Activated T-cell treated with anti-CD3 and anti-CD28 coated beads, Interleukin-2, amount 50 U/mL, for 24 hours (primary cell): ENCODE data around the gene CIDEB.

Experiments
- DNase-seq: peaks from one replicate; pipeline ENCODE4 v3.0.0-alpha.2; 2020
- H3K27ac Mint-ChIP-seq: 2 replicates; pipeline ENCODE4 v1.8.0; 2020; ENCODE audit warnings: mild to moderate bottlenecking, mixed read lengths
- H3K27me3 Mint-ChIP-seq: 2 replicates; pipeline ENCODE4 v1.8.0; 2020; ENCODE audit warnings: mixed read lengths
- H3K36me3 Mint-ChIP-seq: 2 replicates; pipeline ENCODE4 v1.8.0; 2020; ENCODE audit warnings: low read depth, mixed read lengths
- H3K4me1 Mint-ChIP-seq: 2 replicates; pipeline ENCODE4 v1.8.0; 2020; ENCODE audit warnings: low read depth, mixed read lengths
- H3K4me3 Mint-ChIP-seq: 2 replicates; pipeline ENCODE4 v1.8.0; 2020; ENCODE audit warnings: mild to moderate bottlenecking, moderate library complexity, mixed read lengths
- H3K9me3 Mint-ChIP-seq: 2 replicates; pipeline ENCODE4 v1.8.0; 2020; ENCODE audit warnings: mixed read lengths

The CIDEB gene

GRCh38 chr14:24325041-24325530 lies 17.3 kb upstream of the CIDEB start:
- Mint-ChIP-seq H3K36me3 (no peaks in the 10 kb centered on the region), H3K27me3 (no peaks in the 10 kb centered on the region), H3K4me3 (no peak overlapping the region), H3K4me1 (peaks cover 15% of the 10 kb centered on the region), H3K27ac (no peak overlapping the region), H3K9me3 (no peaks in the 10 kb centered on the region)
- DNase-seq, result no peak

- peaks cover 4% of the 10 kb centered on the region for H3K4me1 Mint-ChIP-seq
- DNase-seq, result no peak
- H3K27me3 Mint-ChIP-seq, result no peaks in the 10 kb centered on the region
- no peak overlapping the region for H3K4me3 Mint-ChIP-seq
- no peak overlapping the region for H3K27ac Mint-ChIP-seq
- H3K9me3 Mint-ChIP-seq, result no peaks in the 10 kb centered on the region
- H3K36me3 Mint-ChIP-seq, result no peaks in the 10 kb centered on the region
Observed at GRCh38 chr14:24324024-24324423, 16.2 kb upstream of the CIDEB start.

DNA sequence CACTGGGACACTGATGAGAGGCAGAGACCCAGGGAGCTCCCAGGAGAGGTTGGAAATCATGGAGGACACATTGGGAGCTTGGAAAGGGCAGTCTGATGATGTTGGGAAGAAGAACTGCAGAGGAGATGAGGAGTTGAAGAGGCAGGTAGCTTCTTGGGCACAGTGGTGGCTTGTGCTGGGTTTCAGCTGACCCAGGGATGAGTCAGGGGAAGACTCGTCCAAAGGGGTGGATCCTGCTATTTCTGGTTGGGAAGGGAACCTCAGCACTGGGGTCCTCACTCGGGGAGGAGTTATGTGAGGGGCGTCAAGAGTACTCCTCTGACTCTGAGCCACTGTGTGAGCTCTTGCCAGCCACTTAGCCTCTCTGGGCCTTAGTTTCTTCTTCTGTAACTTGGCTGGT lies 15.6 kb upstream of the CIDEB start:
- no peak overlapping the region for H3K27ac Mint-ChIP-seq
- H3K36me3 Mint-ChIP-seq, result no peaks in the 10 kb centered on the region
- H3K9me3 Mint-ChIP-seq, result no peaks in the 10 kb centered on the region
- H3K4me1 Mint-ChIP-seq, result peaks cover 4% of the 10 kb centered on the region
- no peak overlapping the region for H3K4me3 Mint-ChIP-seq
- H3K27me3 Mint-ChIP-seq, result no peaks in the 10 kb centered on the region
- DNase-seq, result no peak

- no peaks in the 10 kb centered on the region for H3K27me3 Mint-ChIP-seq
- no peak for DNase-seq
- H3K4me1 Mint-ChIP-seq, result peaks cover 8% of the 10 kb centered on the region
- no peaks in the 10 kb centered on the region for H3K9me3 Mint-ChIP-seq
- no peak overlapping the region for H3K4me3 Mint-ChIP-seq
- no peak overlapping the region for H3K27ac Mint-ChIP-seq
- H3K36me3 Mint-ChIP-seq, result no peaks in the 10 kb centered on the region
Observed at GRCh38 chr14:24322672-24323071, 14.9 kb upstream of the CIDEB start.

DNA sequence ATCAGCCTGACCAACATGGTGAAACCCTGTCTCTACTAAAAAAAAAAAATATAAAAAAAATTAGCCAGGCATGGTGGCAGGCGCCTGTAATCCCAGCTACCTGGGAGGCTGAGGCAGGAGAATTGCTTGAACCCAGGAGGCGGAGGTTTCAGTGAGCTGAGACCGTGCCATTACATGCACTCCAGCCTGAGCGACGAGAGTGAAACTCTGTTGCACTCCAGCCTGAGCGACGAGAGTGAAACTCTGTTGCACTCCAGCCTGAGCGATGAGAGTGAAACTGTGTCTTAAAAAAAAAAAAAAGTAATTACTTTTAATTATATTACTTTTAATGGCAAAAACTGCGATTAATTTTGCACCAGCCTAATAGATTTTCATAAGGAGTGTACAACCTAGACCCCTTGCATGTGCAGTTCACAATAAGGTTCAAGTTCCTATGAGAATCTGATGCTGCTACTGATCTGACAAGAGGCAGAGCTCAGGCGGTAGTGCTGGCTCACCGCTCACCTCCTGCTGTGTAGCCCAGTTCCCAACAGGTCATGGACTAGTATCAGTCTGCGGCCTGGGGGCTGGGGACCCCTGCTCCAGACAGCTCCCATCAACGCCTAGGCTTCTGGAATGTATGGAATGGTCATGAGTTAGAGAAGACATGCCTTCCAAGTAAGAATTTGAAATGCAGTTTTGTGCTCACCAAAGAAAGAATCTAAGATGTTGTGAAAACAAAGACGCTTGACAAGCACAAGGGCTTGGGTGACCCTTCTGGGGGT lies 13.6 kb upstream of the CIDEB start:
- Mint-ChIP-seq H3K27me3 (no peaks in the 10 kb centered on the region), H3K4me3 (no peak overlapping the region), H3K27ac (no peak overlapping the region), H3K9me3 (no peaks in the 10 kb centered on the region), H3K36me3 (peaks cover 4% of the 10 kb centered on the region), H3K4me1 (peaks cover 16% of the 10 kb centered on the region)
- no peak for DNase-seq

DNA sequence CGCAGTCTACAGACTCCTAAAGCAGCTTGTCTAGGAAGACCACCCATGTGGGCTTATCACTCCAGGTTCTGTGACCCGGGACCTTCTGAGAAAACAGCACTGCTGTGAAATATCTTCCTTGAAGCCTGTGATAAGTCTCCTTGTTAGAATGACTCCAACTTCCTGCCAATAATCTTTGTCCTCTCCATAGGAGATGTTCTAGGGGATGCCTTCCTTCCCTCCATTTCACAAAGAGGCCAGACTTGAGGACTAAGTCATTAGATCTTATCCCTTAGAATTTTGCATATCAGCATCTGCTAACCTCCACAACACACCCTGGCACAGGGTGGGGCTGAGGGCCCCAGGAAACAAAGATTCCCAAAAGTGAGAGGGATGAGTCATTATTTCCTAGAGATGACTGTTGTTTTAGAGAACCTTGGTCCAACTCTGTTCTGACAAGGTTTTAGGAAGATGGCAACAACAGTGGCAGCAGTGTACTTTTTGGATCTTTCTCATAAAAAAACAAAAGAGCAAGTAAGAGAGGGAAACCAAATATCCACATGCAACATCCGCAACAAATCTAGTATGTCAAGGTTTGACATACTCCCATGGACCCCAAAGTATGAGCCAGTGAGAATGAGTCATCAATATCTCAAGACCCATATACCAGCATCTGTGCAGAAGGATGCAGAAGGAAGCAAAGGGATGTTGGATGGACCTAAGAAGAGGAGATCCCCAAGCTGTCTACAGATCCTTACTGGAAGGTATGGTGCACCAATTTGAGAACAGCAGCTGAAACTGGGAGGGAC lies 9.6 kb upstream of the CIDEB start:
- DNase-seq, result no peak
- no peaks in the 10 kb centered on the region for H3K9me3 Mint-ChIP-seq
- H3K27me3 Mint-ChIP-seq, result no peaks in the 10 kb centered on the region
- H3K36me3 Mint-ChIP-seq, result peaks cover 28% of the 10 kb centered on the region
- peaks cover 45% of the 10 kb centered on the region for H3K4me1 Mint-ChIP-seq
- no peak overlapping the region for H3K4me3 Mint-ChIP-seq
- H3K27ac Mint-ChIP-seq, result peak overlapping the region; percentile 69

DNA sequence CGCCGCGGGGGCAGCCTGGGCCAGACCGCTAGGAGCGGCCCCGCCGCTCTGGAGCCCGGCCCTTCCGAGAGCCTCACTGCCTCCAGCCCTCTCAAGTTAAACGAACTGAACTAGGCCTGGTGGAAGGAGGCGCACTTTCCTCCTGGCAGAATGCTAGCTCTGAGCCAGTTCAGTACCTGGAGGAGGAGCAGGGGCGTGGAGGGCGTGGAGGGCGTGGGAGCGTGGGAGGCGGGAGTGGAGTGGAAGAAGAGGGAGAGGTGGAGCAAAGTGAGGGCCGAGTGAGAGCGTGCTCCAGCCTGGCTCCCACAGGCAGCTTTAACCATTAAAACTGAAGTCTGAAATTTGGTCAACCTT lies 8.8 kb upstream of the CIDEB start:
- no peak overlapping the region for H3K27ac Mint-ChIP-seq
- no peak for DNase-seq
- H3K9me3 Mint-ChIP-seq, result no peaks in the 10 kb centered on the region
- peaks cover 52% of the 10 kb centered on the region for H3K4me1 Mint-ChIP-seq
- no peaks in the 10 kb centered on the region for H3K27me3 Mint-ChIP-seq
- peaks cover 35% of the 10 kb centered on the region for H3K36me3 Mint-ChIP-seq
- no peak overlapping the region for H3K4me3 Mint-ChIP-seq

GRCh38 chr14:24315807-24316596 lies 8.2 kb upstream of the CIDEB start:
- no peaks in the 10 kb centered on the region for H3K9me3 Mint-ChIP-seq
- peaks cover 56% of the 10 kb centered on the region for H3K4me1 Mint-ChIP-seq
- peaks cover 35% of the 10 kb centered on the region for H3K36me3 Mint-ChIP-seq
- no peak for DNase-seq
- H3K27ac Mint-ChIP-seq, result no peak overlapping the region
- no peak overlapping the region for H3K4me3 Mint-ChIP-seq
- H3K27me3 Mint-ChIP-seq, result no peaks in the 10 kb centered on the region

GRCh38 chr14:24315243-24315806 lies 7.5 kb upstream of the CIDEB start:
- peaks cover 37% of the 10 kb centered on the region for H3K36me3 Mint-ChIP-seq
- H3K4me3 Mint-ChIP-seq, result no peak overlapping the region
- H3K9me3 Mint-ChIP-seq, result no peaks in the 10 kb centered on the region
- peaks cover 58% of the 10 kb centered on the region for H3K4me1 Mint-ChIP-seq
- H3K27me3 Mint-ChIP-seq, result no peaks in the 10 kb centered on the region
- no peak for DNase-seq
- H3K27ac Mint-ChIP-seq, result peak overlapping the region; percentile 26

DNA sequence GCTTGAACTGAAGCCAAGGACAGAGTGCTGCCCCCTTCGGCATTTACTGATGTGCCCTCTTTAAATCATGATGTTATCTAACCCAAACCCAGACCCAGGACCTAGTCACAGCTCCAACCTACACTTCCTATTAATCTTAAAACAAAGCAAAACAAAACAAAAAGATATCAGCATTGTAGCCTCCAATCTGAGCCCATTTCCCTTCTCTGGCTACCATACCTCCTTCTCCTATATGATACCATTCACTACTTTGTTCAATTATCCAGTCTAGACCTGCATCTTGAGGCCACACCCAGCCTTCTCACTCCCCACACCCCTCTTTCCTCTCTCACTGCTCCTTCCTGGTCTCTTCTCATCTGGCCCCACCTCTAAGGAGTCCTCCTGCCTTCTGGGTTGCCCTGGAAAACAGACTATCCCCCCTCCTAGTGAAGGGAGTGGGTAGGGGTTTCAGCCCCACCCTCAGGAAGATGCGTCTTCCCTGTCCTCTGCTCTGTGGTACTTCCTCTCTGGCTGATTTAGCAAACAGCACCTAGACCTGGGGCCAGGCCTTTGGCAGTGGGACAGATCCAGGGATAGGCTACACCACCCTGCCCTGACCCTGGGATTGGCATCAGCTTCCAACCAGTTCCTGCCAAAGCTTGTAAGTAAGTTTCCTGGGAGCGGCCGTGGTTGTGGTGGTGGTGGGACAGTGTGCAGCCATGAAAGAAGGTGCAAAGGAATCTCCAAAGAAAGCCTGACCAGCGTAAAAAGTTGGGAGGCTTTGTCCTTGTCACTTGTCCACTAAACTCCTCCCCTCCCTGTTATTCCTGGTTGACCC lies 6.8 kb upstream of the CIDEB start:
- no peaks in the 10 kb centered on the region for H3K27me3 Mint-ChIP-seq
- no peaks in the 10 kb centered on the region for H3K9me3 Mint-ChIP-seq
- peaks cover 42% of the 10 kb centered on the region for H3K36me3 Mint-ChIP-seq
- H3K27ac Mint-ChIP-seq, result peak overlapping the region; percentile 51
- H3K4me1 Mint-ChIP-seq, result peaks cover 66% of the 10 kb centered on the region
- H3K4me3 Mint-ChIP-seq, result no peak overlapping the region
- DNase-seq, result no peak

GRCh38 chr14:24313913-24314312 lies 6.1 kb upstream of the CIDEB start:
- Mint-ChIP-seq H3K27ac (peak overlapping the region; percentile 66), H3K4me3 (peak overlapping the region; percentile 9), H3K27me3 (no peaks in the 10 kb centered on the region), H3K9me3 (no peaks in the 10 kb centered on the region), H3K4me1 (peaks cover 72% of the 10 kb centered on the region), H3K36me3 (peaks cover 49% of the 10 kb centered on the region)
- no peak for DNase-seq

DNA sequence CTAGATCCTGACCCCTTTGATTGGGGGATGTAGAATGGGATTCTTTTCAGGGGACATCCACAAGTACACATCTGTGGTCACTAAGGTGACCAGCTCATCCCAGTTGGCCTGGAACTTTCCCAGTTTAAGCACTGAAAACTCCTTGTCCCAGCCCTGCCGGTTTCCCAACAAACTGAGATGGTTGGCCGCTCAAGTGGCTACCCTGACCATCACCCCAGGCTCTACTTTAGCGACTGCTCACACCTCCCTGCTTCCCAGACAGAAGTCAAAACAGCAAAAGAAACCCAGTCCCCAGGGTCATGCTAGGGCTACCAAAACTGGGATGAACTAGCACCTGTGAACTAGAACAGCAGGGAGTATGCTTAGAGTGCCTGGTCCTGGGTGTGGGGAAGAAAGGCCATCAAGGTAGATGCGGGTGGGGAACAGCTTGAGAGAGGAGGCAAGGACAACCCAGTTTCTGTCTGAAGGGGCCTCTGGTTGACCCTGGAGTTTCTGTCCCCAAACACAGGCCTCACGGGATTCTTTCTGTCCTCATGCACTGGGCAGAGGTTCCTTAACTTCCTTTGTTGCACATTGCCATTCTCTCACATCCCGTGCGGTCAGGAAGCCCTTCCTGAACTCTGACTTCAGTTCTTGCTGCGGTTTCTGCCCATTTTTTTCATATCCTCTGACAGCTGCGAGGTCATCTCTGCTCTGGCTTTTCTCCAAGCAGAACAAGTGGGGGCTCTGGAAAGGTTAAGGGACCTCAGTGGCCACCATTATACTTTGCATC lies 5.1 kb upstream of the CIDEB start:
- Mint-ChIP-seq H3K27me3 (no peaks in the 10 kb centered on the region), H3K4me3 (peak overlapping the region; percentile 80), H3K9me3 (no peaks in the 10 kb centered on the region), H3K36me3 (peaks cover 59% of the 10 kb centered on the region), H3K27ac (peak overlapping the region; percentile 87), H3K4me1 (peaks cover 80% of the 10 kb centered on the region)
- no peak for DNase-seq
